GM19351 (cell line): ENCODE results near the gene ADAMTS18.
"Not testable (repeated sequence)": the region's sequence is repeated elsewhere in the genome, so short reads cannot be mapped to it uniquely, and the experiment has no call there.

ENCODE experiments used
- ATAC-seq: cut with Tn5 transposase; IDR thresholded peaks from one replicate; pipeline ENCODE4 v1.9.1; 2021; ENCODE audit warnings: mild to moderate bottlenecking, moderate library complexity; ENCODE audit not compliant: unreplicated experiment

ADAMTS18 gene

GRCh38 chr16:77434530-77435271 lies at the start of gene ADAMTS18:
Gene ADAMTS18, minus strand, starts transcription at chr16:77435034. Its CDS starts 339 bp downstream, at chr16:77434695.
- ATAC-seq, result no peak

GRCh38 chr16:77480681-77481315 lies 46.0 kb upstream of the ADAMTS18 start:
- no peak for ATAC-seq

GRCh38 chr16:77472262-77472661 lies 37.4 kb upstream of the ADAMTS18 start:
- no peak for ATAC-seq

- ATAC-seq, result no peak
Observed at GRCh38 chr16:77470851-77471250, 36.0 kb upstream of the ADAMTS18 start.

- no peak for ATAC-seq
Observed at GRCh38 chr16:77469634-77470033, 34.8 kb upstream of the ADAMTS18 start.

- ATAC-seq, result no peak
Observed at GRCh38 chr16:77468831-77469230, 34.0 kb upstream of the ADAMTS18 start.

- no peak for ATAC-seq
Observed at GRCh38 chr16:77467821-77468335, 33.0 kb upstream of the ADAMTS18 start.

GRCh38 chr16:77463659-77464058 lies 28.8 kb upstream of the ADAMTS18 start:
- not testable (repeated sequence) for ATAC-seq

GRCh38 chr16:77462894-77463293 lies 28.1 kb upstream of the ADAMTS18 start:
- ATAC-seq, result no peak

GRCh38 chr16:77459534-77460254 lies 24.9 kb upstream of the ADAMTS18 start:
- ATAC-seq, result no peak

- ATAC-seq, result no peak
Observed at GRCh38 chr16:77457046-77457445, 22.2 kb upstream of the ADAMTS18 start.

GRCh38 chr16:77452243-77452642 lies 17.4 kb upstream of the ADAMTS18 start:
- no peak for ATAC-seq

GRCh38 chr16:77450790-77451487 lies 16.1 kb upstream of the ADAMTS18 start:
- ATAC-seq, result no peak

GRCh38 chr16:77449208-77449607 lies 14.4 kb upstream of the ADAMTS18 start:
- no peak for ATAC-seq

- ATAC-seq, result no peak
Observed at GRCh38 chr16:77445324-77445723, 10.5 kb upstream of the ADAMTS18 start.

GRCh38 chr16:77444147-77444460 lies 9.3 kb upstream of the ADAMTS18 start:
- no peak for ATAC-seq

- ATAC-seq, result no peak
Observed at GRCh38 chr16:77443357-77444146, 8.7 kb upstream of the ADAMTS18 start.

- no peak for ATAC-seq
Observed at GRCh38 chr16:77442078-77442477, 7.2 kb upstream of the ADAMTS18 start.

- no peak for ATAC-seq
Observed at GRCh38 chr16:77439106-77439505, 4.3 kb upstream of the ADAMTS18 start.

GRCh38 chr16:77437859-77438258 lies 3.0 kb upstream of the ADAMTS18 start:
- no peak for ATAC-seq
